ENCODE measurements around the gene PRSS1.

PRSS1 gene

GRCh38 chr7:142795339-142795863, 46.1 kb downstream of the PRSS1 start:
- no peak for FAIRE-seq

DNA sequence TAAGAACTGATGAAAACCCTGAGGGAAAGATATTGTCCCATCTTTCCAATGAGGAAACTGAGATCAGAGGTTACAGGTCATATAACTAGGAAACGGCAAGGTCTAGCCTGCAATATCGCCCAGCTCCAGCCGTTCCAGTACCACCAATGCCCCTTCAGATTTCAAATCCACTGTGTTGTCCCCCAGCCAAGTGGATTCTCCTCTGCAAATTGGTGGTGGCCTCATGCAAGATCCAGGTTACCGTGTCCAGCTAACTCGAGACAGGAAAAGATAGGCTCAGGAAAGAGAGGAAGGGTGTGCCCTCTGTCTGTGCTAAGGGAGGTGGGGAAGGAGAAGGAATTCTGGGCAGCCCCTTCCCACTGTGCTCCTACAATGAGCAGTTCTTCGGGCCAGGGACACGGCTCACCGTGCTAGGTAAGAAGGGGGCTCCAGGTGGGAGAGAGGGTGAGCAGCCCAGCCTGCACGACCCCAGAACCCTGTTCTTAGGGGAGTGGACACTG, 46.8 kb downstream of the PRSS1 start:
- FAIRE-seq: no peak

DNA sequence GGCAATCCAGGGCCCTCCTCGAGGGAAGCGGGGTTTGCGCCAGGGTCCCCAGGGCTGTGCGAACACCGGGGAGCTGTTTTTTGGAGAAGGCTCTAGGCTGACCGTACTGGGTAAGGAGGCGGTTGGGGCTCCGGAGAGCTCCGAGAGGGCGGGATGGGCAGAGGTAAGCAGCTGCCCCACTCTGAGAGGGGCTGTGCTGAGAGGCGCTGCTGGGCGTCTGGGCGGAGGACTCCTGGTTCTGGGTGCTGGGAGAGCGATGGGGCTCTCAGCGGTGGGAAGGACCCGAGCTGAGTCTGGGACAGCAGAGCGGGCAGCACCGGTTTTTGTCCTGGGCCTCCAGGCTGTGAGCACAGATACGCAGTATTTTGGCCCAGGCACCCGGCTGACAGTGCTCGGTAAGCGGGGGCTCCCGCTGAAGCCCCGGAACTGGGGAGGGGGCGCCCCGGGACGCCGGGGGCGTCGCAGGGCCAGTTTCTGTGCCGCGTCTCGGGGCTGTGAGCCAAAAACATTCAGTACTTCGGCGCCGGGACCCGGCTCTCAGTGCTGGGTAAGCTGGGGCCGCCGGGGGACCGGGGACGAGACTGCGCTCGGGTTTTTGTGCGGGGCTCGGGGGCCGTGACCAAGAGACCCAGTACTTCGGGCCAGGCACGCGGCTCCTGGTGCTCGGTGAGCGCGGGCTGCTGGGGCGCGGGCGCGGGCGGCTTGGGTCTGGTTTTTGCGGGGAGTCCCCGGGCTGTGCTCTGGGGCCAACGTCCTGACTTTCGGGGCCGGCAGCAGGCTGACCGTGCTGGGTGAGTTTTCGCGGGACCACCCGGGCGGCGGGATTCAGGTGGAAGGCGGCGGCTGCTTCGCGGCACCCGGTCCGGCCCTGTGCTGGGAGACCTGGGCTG, 47.5 kb downstream of the PRSS1 start:
- FAIRE-seq: no peak

DNA sequence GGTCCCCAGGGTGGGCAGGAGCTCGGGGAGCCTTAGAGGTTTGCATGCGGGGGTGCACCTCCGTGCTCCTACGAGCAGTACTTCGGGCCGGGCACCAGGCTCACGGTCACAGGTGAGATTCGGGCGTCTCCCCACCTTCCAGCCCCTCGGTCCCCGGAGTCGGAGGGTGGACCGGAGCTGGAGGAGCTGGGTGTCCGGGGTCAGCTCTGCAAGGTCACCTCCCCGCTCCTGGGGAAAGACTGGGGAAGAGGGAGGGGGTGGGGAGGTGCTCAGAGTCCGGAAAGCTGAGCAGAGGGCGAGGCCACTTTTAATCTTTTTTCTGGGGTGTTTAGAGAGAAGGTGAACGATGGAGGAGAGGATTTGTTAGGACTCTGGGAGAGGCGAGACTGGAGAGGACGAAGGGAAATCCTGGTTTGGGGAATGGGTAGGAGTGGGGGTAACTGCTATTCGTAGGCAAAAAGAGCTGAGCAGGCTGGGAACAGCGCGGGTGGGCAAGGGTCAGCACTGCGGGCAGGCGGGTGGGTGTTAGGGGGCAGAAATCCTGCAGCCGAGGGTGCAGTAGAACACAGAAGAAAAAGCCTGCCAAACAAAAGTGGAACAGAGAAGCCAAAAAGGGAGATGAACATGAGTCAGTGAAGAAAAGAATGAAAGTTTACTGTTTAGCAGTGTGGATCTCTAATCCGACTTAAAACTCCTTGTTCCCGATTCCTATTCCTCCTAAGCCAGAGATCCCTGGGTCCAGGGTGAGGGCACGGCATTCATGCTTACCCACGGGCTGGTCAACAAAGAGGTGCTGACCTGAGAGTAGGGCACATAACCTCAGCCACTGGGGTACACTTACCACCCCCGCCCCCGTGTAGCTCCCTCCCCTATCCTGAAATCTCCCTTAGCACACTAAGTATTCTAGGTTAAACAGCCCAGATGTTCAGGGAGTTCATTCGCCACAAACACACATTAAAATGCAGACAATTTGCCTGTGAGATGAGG, 48.4 kb downstream of the PRSS1 start:
- FAIRE-seq: no peak

DNA sequence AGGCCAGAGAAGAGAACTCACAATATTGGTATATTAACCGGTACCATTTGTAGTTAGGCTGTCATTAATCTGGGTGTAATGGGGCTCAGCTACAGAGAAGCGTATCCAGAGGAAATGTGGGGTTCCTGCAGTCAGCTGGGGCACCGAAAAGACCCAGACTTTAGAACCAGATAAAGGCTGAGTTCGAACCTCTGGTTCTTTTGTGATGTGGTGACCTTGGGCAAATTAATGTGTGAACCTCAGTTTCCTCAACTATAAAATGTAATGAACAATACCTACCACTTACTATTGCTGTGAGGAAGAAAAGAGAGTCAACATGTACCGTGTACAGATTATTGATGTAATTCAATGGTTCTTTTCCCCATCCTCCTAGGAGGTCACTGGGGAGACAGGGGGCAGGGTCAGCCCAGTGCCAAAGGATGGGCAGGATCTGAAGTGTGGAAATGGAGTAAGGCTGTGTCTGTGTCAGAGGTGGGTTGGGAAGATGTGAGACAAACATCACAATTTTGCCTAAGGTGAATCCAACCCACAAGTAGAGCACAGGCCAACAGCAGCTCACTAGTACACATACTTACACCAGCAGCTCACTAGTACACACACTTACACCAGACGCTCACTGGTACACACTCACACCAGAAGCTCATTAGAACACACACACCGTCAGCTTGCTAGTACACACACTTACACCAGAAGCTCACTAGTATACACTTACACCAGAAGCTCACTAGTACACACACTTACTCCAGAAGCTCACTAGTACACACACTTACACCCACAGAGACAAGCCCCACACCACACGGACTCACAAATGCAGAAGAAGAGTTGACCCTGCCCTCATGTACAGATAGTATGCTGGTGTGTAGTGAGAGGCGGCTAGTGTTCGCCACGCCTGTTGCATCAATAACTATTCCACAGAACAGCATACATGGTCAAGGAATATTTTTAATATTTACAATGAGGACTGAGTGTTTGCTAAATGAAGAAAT, 49.5 kb downstream of the PRSS1 start:
- no peak for FAIRE-seq

DNA sequence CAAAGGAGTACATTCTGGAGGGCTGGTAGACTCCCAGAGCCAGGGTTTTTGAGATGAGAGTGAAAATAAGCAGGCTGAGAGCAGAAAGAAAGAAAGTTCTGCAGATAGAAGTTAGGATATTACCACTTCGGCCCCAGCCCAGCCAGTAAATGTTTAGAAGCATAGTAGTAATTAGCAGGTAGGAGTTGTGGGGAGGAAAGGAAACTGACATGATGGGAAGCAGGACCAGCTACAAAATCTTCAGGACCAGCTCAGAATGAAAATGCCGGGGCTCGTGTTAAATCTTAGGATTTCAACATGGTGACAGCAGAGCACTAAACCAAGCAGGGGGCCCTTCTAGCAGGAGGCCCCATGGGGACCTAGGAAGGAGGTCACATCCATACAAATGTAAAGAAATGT, 50.2 kb downstream of the PRSS1 start:
- no peak for FAIRE-seq

DNA sequence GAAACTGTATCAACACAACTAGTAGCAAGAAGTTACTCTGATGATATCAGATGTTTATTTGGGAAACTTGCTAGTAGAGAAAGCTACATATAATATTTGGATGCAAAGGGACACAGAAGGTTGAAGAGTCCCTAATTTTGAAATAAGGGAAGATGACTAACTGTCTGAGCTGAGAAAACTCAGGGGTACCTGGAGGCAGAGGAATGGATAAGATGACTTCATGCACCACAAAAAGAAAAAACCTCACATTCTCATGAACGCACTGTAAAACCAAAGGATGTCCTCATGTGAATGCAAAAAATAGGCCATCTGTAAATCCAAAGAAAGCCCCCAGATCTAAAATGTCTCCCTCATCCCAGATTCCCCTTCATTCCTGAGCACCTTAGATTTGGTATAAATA, 50.8 kb downstream of the PRSS1 start:
- FAIRE-seq: no peak

DNA sequence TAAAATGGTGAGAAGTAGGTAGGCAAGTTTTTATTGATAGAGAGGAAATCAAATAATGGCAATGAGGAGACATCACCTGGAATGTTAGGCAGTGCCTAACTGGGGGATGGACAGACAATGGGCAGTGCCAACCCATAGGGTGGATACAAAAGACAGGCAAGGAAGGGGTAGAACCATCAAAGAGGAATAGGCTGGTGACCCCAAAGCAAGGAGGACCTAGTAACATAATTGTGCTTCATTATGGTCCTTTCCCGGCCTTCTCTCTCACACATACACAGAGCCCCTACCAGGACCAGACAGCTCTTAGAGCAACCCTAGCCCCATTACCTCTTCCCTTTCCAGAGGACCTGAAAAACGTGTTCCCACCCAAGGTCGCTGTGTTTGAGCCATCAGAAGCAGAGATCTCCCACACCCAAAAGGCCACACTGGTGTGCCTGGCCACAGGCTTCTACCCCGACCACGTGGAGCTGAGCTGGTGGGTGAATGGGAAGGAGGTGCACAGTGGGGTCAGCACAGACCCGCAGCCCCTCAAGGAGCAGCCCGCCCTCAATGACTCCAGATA, 51.5 kb downstream of the PRSS1 start:
- no peak for FAIRE-seq

DNA sequence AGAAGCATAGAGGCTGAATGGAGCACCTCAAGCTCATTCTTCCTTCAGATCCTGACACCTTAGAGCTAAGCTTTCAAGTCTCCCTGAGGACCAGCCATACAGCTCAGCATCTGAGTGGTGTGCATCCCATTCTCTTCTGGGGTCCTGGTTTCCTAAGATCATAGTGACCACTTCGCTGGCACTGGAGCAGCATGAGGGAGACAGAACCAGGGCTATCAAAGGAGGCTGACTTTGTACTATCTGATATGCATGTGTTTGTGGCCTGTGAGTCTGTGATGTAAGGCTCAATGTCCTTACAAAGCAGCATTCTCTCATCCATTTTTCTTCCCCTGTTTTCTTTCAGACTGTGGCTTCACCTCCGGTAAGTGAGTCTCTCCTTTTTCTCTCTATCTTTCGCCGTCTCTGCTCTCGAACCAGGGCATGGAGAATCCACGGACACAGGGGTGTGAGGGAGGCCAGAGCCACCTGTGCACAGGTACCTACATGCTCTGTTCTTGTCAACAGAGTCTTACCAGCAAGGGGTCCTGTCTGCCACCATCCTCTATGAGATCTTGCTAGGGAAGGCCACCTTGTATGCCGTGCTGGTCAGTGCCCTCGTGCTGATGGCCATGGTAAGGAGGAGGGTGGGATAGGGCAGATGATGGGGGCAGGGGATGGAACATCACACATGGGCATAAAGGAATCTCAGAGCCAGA, 52.5 kb downstream of the PRSS1 start:
- FAIRE-seq: no peak

DNA sequence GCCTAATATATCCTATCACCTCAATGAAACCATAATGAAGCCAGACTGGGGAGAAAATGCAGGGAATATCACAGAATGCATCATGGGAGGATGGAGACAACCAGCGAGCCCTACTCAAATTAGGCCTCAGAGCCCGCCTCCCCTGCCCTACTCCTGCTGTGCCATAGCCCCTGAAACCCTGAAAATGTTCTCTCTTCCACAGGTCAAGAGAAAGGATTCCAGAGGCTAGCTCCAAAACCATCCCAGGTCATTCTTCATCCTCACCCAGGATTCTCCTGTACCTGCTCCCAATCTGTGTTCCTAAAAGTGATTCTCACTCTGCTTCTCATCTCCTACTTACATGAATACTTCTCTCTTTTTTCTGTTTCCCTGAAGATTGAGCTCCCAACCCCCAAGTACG, 53.0 kb downstream of the PRSS1 start:
- FAIRE-seq: no peak

Measured in TTC549 (cell line).